Keratinocyte (primary cell): ENCODE measurements around the gene WNT10A. TPM values are rescaled to one million over a fixed set of nuclear protein-coding genes. Genes with fewer than 3 reads are reported as not detected.
A peak's percentile ranks its signal among the peaks of the same experiment; 100 is the strongest.

Source experiments
- DNase-seq: peaks from one replicate; pipeline ENCODE4 v3.0.0-alpha.2; 2011; ENCODE audit warnings: low read depth, missing footprints, low spot score
- FAIRE-seq: peaks from 2 replicates; lab custom pipeline; 2011; peaks lifted over from hg19 to GRCh38; lab: Jason Lieb, UNC
- H2AFZ ChIP-seq: 2 replicates; pipeline ENCODE4 v1.6.0; 2012; ENCODE audit warnings: low read length, control low read depth, inconsistent platforms; ENCODE audit not compliant: control insufficient read depth
- H3K27ac ChIP-seq: 2 replicates; pipeline ENCODE4 v1.5.1; 2011; ENCODE audit warnings: low read length; ENCODE audit not compliant: control insufficient read depth, insufficient read depth
- H3K27me3 ChIP-seq: 3 replicates; pipeline ENCODE4 v1.6.0; 2011; ENCODE audit warnings: low read length; ENCODE audit not compliant: control insufficient read depth, insufficient read depth; ENCODE audit errors: extremely low read depth
- H3K36me3 ChIP-seq, 2 experiments: 2 replicates in 1 of 2; 3 replicates in 1 of 2; pipeline ENCODE4 v1.5.1; 2011; ENCODE audit warnings: low read length in 2 of 2, mild to moderate bottlenecking in 1 of 2; ENCODE audit not compliant: control insufficient read depth in 2 of 2, insufficient read depth in 2 of 2; ENCODE audit errors: extremely low read depth in 1 of 2
- H3K4me1 ChIP-seq: 3 replicates; pipeline ENCODE4 v1.5.1; 2011; ENCODE audit warnings: low read length; ENCODE audit not compliant: control insufficient read depth, insufficient read depth; ENCODE audit errors: extremely low read depth
- H3K4me2 ChIP-seq: 3 replicates; pipeline ENCODE4 v1.6.0; 2011; ENCODE audit warnings: low read depth, low read length; ENCODE audit not compliant: control insufficient read depth, insufficient read depth; ENCODE audit errors: extremely low read depth
- H3K4me3 ChIP-seq, 3 experiments: fragments of 200-600 bp in 1 of 3; sonication (generic) in 1 of 3; 2 replicates in 2 of 3; 3 replicates in 1 of 3; pipeline ENCODE4 v1.5.1; 2011 to 2016; ENCODE audit warnings: low read length in 3 of 3, mild to moderate bottlenecking in 3 of 3, control low read depth in 2 of 3, inconsistent platforms in 1 of 3, low read depth in 1 of 3, mixed read lengths in 1 of 3, mixed run types in 1 of 3, moderate library complexity in 1 of 3; ENCODE audit not compliant: control insufficient read depth in 2 of 3, insufficient read depth in 2 of 3; ENCODE audit errors: extremely low read depth in 1 of 3
- H3K79me2 ChIP-seq: 2 replicates; pipeline ENCODE4 v1.6.0; 2012; ENCODE audit warnings: low read length; ENCODE audit not compliant: control insufficient read depth, insufficient read depth
- H3K9ac ChIP-seq: 3 replicates; pipeline ENCODE4 v1.6.0; 2011; ENCODE audit warnings: low read length; ENCODE audit not compliant: control insufficient read depth, insufficient read depth; ENCODE audit errors: extremely low read depth
- H3K9me1 ChIP-seq: 3 replicates; pipeline ENCODE4 v1.6.0; 2011; ENCODE audit warnings: low read length; ENCODE audit not compliant: control insufficient read depth, insufficient read depth; ENCODE audit errors: extremely low read depth
- H3K9me3 ChIP-seq: 2 replicates; pipeline ENCODE4 v1.5.1; 2012; ENCODE audit warnings: low read depth, low read length; ENCODE audit not compliant: control insufficient read depth
- H4K20me1 ChIP-seq: 3 replicates; pipeline ENCODE4 v1.6.0; 2011; ENCODE audit warnings: low read length; ENCODE audit not compliant: control insufficient read depth, insufficient read depth; ENCODE audit errors: extremely low read depth
- EZH2 ChIP-seq: IDR thresholded peaks from one replicate; pipeline ENCODE4 v1.6.1; 2012; ENCODE audit warnings: inconsistent platforms, mild to moderate bottlenecking, low read length, moderate library complexity
- dilution Hi-C: fragments of 300-500 bp; cut with MboI; formaldehyde crosslinking; loops from one replicate; pipeline ENCODE4 v1.7.0; 2020; ENCODE audit warnings: low sequenced_read_pairs; ENCODE audit not compliant: extremely low pct_ligation_motif_present
- polyA plus RNA-seq, 5 experiments: library from polyadenylated mRNA; depleted of rRNA in 3 of 5; stranded (reverse) in 3 of 5; stranded (forward) in 1 of 5; unstranded in 1 of 5; fragments of >200 nt; gene quantifications; 1 replicate in 1 of 5; 2 replicates in 3 of 5; 3 replicates in 1 of 5; pipeline versions ENCODE4 v1.2.1 to v1.2.3, GENCODE V29; 2011 to 2012; ENCODE audit warnings: missing spikeins in 2 of 5, low read depth in 1 of 5, low replicate concordance in 1 of 5
- TF ChIP-seq, protein P1 (sequence below), 3 experiments: IDR thresholded peaks in 1 of 3; conservative IDR thresholded peaks in 1 of 3; optimal IDR thresholded peaks in 1 of 3; 2 replicates in 2 of 3; 3 replicates in 1 of 3; pipeline versions ENCODE3 to v1.5.1; 2011; ENCODE audit warnings: low read length in 3 of 3, mild to moderate bottlenecking in 3 of 3, moderate library complexity in 2 of 3, control low read depth in 1 of 3, inconsistent platforms in 1 of 3; ENCODE audit not compliant: insufficient read depth in 2 of 3; ENCODE audit errors: extremely low read depth in 1 of 3

Gene WNT10A
- polyA plus RNA-seq, 1 donor (not counting 4 experiments of a cell fraction or from before 2014, with no cell fraction given) = 2.1 TPM

DNA sequence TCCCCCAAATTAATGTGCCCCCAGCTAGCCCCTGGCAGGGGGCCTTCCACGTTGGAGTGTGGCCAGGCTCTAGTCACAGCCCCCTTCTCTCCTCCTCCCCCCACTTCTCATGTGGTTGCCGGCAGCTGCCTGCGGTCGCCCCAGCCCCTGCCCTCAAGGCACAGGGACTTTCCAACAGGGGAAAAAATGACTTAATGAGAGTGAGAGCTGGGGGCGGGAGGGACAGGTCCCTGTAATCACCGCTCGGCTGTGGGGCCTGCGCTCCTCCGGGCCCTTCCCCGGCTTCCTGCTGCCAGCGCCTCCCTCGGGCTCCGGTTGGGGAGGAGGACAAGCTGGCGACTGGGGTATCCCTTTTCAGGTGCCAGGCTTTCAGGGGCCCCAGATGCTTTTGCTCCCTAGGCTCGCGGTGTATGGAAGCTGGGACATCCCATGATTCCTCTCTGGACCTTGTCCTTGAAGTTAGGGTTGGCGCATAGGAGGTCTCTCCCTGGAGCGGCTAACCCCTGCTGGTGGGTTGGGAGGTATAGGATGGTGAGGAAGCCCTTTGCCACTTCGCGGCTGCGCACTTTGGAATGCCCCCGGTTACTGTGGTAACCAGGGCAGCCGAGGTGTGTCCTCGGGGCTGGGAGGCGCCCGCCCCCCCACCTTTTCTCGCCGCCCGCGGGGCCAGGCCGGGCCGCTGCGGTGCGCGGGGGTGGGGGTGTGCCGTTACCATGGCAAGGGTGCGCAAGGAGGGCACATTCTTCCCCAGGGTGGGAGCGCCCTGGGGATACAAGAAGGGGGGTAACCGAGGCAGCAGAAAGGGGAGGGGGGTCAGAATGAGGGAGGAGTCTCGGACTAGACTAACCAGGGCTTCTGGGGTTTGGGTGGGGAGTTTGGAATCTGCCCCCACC is 16.1 kb downstream of the WNT10A start:
- Histone ChIP-seq H3K4me2 (peak overlapping the region; percentile 87), H3K79me2 (no peaks in the 10 kb centered on the region), H3K4me3 (peak overlapping the region in 2 of 3 experiments; percentile 17 to 47), H3K9me1 (no peaks in the 10 kb centered on the region), H3K27me3 (no peaks in the 10 kb centered on the region), H3K27ac (peak overlapping the region; percentile 82), H2AFZ (peak overlapping the region; percentile 68), H3K9ac (peak overlapping the region; percentile 78), H4K20me1 (no peaks in the 10 kb centered on the region), H3K9me3 (no peaks in the 10 kb centered on the region), H3K36me3 (no peaks in the 10 kb centered on the region), H3K4me1 (peaks cover 56% of the 10 kb centered on the region)
- dilution Hi-C loops = no loop called here
- peak; percentile 32 for FAIRE-seq
- TF ChIP-seq, protein P1, sequence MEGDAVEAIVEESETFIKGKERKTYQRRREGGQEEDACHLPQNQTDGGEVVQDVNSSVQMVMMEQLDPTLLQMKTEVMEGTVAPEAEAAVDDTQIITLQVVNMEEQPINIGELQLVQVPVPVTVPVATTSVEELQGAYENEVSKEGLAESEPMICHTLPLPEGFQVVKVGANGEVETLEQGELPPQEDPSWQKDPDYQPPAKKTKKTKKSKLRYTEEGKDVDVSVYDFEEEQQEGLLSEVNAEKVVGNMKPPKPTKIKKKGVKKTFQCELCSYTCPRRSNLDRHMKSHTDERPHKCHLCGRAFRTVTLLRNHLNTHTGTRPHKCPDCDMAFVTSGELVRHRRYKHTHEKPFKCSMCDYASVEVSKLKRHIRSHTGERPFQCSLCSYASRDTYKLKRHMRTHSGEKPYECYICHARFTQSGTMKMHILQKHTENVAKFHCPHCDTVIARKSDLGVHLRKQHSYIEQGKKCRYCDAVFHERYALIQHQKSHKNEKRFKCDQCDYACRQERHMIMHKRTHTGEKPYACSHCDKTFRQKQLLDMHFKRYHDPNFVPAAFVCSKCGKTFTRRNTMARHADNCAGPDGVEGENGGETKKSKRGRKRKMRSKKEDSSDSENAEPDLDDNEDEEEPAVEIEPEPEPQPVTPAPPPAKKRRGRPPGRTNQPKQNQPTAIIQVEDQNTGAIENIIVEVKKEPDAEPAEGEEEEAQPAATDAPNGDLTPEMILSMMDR (optimal IDR thresholded peaks at IDR 0.05 in 1 of 3, IDR thresholded peaks at IDR 0.05 in 1 of 3, conservative IDR thresholded peaks at IDR 0.05 in 1 of 3; ENCODE audit: extremely low read depth in 1 of 3, insufficient read depth in 2 of 3, low read length in 3 of 3) = peak in 1 of 3 experiments; percentile 23
- TF ChIP-seq EZH2 = no peak
- peak; percentile 81 for DNase-seq

DNA sequence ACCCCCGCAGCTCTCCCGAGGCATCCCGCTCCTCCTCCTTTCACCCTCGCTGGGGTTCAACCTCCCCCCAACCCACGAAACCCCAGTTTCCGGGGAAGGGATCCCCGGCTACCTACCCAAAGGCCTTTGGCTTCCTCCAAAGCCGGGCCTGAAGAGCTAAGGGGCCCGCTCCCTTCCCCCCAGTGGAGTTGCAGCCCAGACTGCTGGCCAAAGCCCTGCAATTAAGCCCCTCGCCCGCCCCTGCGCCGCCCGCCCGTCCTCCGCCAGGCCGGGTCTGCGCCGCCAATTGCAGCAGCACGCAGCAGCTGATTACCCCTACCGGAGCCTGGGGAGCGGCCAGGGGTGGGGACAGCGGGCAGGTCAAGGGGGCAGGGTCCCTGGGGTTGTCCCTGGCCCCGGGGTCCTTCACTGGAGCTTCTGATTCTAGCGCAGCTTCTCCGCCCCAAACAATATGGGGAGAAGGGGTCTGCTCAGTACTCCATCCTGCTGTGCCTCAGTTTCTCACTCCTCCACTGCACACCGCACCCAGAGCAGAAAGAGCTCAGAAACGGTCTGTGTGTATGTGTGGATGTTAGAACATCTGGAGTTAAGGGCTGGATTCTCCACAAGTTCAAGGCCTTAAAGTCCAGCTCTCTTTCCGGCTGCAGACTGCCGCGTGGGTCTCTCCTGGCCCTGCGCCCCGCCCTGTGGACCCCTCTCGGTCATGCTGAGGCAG is 16.9 kb downstream of the WNT10A start:
- TF ChIP-seq, protein P1 (optimal IDR thresholded peaks at IDR 0.05 in 1 of 3, IDR thresholded peaks at IDR 0.05 in 1 of 3, conservative IDR thresholded peaks at IDR 0.05 in 1 of 3; ENCODE audit: extremely low read depth in 1 of 3, insufficient read depth in 2 of 3, low read length in 3 of 3) = no peak
- no peak for TF ChIP-seq EZH2
- Histone ChIP-seq H3K4me3 (peak overlapping the region in 2 of 3 experiments; percentile 10 to 11), H4K20me1 (no peaks in the 10 kb centered on the region), H3K9me3 (no peaks in the 10 kb centered on the region), H3K27ac (peak overlapping the region; percentile 28), H3K9ac (peak overlapping the region; percentile 78), H3K4me2 (peak overlapping the region; percentile 87), H3K9me1 (no peaks in the 10 kb centered on the region), H3K27me3 (no peaks in the 10 kb centered on the region), H3K36me3 (no peaks in the 10 kb centered on the region), H3K4me1 (peaks cover 54% of the 10 kb centered on the region), H2AFZ (no peak overlapping the region), H3K79me2 (no peaks in the 10 kb centered on the region)
- DNase-seq = no peak
- no peak for FAIRE-seq
- dilution Hi-C loops = no loop called here
